HG03025 (cell line): ENCODE results near the gene EPB41L4A.

Experiments
- ATAC-seq: cut with Tn5 transposase; IDR thresholded peaks from one replicate; pipeline ENCODE4 v1.9.1; 2021; ENCODE audit warnings: mild to moderate bottlenecking, moderate library complexity; ENCODE audit not compliant: unreplicated experiment, low FRiP score

EPB41L4A gene

DNA sequence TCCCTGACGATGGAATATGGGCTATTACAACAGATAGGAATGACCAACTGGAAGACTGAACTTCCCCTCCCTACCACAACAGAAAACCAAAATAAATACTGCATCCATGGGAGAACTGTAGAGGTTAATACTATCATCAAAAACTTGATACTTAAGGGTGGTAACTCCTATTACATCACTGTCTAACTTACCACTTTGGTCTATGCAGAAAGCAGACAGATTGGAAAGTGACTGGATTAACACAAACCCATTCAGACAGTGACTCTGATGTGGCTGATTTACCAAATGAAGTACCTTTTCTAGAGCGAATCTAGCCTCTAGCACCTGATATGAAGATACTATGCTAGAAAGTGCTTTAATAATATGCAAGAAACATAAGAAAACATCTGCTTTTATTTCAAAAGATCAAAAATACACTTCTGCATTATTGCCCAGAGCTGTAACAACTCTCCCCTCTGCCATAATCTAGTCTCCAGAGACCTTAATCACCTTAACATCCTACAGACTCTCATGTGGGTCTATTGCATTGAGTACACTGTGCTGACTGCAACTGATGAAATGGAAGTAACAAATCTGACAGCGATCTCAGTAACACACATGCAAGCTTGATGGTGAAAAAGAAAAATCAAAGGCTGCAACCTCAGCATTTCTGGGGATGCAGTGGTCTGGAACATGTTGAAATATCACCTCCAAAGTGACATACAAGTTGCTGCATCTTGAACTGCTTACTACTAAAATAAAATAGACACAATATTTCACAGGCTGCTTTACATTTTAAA lies 62.7 kb downstream of the EPB41L4A start:
- no peak for ATAC-seq

DNA sequence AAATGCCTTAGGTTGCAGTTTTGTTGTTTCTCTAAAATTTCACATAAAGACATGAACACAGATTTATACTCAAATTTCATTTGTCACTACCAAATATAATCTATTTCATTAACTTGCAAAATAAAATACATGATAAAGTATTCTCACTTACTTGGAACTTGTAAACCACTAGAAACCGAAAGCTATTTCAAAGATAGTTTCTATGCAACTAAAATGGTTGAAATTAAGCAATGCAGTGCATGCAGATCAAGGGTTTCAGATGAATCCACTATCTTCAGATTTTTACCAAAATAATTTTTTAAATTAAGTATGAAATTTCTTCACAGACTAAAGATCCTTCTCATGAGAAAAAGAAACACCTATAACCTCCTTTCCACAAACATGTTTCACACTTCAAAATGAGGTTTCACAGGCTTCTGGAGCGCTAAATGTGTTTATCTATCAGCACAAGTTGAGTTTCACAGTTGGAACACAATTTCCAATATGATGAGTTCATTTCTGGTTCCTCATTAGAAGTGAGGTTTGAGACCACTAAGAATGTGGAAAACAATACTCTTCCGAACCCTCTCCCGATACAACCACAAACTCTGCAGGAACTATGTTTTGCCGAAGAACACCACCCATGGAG lies 63.9 kb downstream of the EPB41L4A start:
- no peak for ATAC-seq

DNA sequence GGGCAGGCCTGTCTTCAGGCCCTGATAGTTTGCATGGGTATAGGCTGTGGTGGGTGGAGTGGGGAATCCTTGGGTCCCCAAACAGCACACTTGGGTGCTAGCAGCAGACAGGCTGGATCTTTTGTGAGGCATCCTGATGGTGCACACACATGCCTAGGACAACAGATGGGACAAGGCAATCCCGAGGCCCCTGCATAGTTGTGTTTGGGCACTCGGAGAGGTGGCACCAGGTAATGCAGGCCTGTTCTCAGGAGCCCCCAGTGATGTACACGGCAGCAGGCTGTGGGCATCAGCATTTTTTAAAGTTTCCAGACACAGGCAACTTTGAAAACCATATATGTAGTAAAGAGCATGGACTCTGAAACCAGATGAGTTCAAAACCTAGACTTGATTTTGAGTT lies 65.4 kb downstream of the EPB41L4A start:
- ATAC-seq, result no peak

DNA sequence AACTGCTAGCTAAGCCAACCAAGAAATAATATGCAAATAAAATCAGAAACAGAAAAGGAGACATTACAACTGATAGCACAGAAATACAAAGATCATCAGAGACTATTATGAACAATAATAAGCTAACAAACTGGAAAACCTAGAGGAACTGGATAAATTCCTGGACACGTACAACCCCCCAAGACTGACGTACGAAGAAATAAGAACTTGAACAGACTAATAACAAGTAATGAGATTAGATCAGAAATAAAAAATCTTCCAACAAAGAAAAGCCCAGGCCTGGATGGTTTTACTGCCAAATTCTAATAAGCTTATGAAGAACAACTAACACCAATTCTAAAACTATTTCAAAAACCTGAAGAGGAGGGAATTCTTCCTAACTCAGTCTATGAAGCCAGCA lies 67.9 kb downstream of the EPB41L4A start:
- no peak for ATAC-seq

DNA sequence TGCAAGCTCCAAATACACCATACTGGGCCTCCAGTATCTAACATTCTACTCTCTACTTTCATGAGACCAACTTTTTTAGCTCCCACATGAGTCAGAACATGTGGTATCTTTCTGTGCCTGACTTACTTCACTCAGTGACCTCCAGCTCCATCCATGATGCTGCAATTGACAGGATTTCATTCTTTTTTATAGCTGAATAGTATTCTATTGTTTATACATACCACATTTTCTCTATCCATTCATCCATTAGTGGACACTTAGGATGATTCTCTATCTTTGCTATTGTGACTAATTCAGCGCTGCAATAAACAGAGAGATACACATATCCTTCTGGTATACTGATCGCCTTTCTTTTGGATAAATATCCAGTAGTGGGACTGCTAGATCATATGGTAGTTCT lies 68.5 kb downstream of the EPB41L4A start:
- ATAC-seq, result no peak

DNA sequence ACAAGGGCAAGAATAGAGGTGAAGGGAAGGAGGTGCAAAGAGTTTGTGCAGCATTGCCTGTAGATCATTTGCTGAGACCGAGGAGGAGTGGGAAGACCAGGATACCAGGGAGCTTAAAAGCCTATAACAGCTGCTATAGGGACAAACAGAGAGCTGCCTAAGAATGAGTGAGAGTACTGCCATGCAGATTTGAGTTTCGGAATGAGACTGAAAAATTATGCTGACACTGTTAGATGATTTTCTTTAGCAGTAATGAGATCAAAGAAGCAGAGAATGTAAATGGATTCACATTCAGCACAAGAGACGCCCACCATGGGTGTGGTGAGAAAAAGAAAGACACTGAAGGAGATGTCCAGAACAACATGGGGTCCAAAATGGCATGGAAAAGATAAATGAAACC lies 69.7 kb downstream of the EPB41L4A start:
- no peak for ATAC-seq

DNA sequence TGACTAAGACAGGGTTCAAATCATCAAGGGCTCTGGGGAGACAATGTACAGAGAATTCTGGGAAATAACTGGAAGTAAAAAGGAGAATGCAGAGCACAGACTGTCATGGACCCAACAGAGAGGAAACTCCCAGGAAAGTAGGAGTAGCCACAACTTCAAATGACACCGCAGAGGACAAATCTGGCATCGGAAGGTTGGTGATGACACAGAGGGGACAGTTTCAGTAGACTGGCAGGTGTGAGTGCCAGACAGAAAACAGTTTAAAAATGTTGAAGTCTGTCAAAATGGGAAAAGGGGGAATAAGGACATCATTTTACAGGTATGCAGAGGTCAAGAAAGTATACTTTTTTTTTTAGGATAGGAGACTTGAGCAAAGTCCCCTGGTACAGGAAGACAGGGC lies 70.2 kb downstream of the EPB41L4A start:
- ATAC-seq, result no peak

DNA sequence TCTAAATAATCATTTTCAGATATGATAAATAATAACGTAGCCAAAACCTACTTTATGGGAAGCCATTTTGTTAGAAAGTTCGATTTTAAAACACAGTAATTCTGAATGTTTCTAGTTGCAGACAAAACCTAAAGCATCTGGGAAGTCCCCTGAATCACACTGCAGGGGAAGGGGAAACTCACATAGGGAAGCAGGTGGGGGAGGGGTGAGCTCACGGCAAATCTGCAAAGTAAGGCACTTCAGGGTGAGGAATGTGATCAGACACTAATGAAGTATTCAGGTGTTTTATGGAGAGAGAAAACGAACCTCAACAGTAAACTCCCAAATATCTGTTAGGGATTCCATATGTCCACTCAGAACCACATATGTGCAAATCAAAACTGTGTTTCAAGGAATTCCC lies 70.7 kb downstream of the EPB41L4A start:
- no peak for ATAC-seq

DNA sequence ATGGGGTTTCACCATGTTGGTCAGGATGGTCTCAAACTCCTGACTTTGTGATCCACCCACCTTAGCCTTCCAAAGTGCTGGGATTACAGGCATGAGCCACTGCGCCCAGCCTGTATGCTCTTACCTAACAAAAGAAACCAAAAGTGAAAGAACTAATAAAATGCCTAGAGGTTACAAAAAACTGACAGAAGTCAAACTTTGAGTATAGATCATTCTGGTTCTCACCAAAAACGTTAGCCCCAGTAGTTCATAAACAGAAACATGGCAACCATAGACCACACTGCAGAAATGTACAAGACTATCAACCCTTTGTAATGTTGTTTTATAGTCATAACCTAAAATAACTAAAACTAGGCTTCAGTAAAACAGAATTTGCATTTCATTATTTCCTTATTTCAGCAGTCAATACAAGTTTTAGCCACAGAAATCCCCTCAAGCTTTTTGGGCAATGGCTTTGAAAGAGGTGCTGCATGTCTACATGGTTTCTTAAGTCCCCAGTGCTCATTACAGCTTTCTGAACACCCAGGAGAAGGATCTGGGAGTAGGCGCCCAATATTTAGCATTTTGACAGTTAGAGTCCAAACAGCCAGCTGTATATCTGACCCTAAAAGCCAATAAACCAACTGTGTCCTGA lies 72.5 kb downstream of the EPB41L4A start:
- peak; percentile 57 for ATAC-seq

DNA sequence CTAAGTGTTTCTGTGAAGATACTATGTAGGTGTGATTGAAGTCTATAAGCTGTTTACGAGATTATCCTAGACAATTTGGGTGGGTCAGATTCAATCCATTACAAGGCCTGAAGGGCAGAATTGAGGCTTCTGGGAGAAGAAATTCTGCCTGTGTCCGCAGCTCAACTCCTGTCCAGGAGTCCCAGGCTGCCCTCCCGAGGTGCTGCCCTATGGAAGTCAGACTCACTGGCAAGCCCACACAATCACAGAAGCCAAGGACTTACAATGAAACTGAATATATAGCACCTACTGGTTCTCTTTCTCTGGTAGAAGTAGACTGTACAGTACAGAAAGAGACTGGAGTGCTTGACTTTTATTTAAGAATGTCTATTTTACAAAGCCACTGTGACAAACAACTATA lies 74.5 kb downstream of the EPB41L4A start:
- no peak for ATAC-seq

DNA sequence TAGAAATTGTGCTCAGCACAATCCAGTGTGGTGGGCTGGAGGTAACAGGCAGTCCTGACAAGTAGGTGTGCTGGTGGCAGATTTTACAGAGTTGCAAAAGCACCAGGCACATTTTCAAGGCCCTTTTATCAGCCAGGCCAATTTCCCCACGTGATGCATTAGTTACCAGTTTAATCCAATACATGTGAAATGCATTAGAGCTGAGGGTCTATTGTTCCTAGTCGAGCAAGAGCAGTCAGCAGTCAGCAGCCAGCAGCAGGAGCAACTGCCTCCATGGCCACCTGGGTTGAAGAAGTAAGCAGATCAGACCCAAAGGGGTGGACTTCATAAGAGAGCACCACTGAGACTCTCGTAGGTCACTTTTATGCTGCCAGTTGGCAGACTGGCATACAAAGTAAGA lies 76.7 kb downstream of the EPB41L4A start:
- no peak for ATAC-seq

DNA sequence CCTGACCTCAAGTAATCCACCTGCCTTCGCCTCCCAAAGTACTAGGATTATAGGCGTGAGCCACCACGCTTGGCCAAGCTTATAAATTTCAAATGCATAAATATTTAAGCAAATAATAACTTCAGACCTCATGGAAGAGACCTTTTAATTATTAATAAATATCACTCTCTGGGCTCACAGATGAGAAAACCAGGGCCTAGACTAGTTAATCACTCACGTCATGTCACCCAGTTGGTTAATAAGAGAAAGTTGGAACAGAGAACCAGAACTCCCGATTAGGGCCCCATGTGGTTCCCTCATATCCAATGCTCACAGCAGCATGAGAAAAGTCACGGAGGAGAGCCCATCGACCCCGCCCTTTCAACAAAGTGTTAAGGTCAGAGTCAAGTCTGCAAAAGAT lies 79.3 kb downstream of the EPB41L4A start:
- ATAC-seq, result no peak

DNA sequence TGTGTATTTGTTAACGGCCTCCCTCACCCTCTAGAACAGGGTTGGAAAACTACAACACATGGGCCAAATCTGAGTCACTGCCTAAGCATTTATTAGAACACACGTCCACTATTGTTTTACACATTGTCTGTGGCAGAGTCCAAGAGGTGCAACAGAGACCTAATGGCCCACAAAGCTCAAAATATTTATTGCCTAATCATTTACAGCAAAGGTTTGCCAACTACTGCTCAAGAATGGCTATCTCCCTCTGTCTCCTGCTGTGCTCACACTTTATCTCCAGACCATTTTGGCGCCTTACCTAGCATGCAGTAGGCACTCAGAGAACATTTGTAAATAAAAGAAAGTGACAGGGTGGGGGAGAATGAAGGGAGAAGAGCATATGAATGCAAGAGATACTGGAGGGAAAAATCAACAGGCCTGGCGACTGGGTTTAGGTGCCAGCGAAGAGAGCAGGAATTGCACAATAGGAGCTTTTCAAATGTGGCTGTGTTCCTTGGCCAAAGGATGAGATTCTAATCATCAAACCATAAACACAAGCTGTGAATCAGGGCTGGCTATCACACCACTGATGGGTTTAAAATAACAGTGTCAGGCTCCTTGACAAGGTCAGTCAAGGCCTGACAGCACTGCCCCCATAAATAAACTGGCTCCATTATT lies 80.3 kb downstream of the EPB41L4A start:
- no peak for ATAC-seq

DNA sequence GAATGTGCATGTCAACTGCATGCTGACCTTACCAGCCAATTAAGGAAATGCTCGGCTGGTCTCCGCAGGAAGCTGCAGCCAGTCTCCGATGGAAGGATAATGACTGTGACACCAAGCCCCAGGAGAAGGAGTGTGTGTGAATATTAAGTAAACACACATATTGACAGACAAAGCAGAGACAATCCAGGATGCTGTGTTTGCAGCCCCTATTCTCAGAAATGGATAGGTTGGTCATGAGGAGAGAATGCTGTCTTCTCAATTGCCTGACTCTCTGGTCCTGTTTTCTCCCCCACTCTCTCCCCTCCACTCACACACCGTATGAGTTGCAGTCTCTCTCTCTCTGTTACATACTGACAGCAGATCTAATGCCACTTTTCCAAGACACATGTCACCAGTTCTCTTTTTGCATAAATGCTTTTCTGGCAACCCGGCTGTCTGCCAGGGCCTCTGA lies 85.7 kb downstream of the EPB41L4A start:
- no peak for ATAC-seq

DNA sequence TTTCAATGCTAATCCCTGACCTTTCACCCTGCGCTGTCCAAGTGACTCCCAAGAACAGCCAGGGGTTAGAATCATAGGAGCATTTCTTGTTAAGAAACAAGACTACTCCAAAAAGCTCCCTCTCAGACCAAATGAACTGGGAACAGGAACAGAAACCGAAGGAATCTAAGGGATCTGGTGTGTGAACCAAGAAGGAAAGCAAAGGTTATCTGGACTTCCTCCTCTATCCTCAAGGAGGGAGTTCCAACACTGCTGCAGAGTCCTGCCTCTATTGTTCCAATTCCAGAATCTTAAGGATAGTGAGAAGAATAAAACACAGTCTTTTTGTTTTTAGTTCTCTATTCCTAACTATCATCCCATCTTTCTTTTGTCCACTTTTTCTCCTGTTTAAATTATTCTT lies 87.2 kb downstream of the EPB41L4A start:
- no peak for ATAC-seq

DNA sequence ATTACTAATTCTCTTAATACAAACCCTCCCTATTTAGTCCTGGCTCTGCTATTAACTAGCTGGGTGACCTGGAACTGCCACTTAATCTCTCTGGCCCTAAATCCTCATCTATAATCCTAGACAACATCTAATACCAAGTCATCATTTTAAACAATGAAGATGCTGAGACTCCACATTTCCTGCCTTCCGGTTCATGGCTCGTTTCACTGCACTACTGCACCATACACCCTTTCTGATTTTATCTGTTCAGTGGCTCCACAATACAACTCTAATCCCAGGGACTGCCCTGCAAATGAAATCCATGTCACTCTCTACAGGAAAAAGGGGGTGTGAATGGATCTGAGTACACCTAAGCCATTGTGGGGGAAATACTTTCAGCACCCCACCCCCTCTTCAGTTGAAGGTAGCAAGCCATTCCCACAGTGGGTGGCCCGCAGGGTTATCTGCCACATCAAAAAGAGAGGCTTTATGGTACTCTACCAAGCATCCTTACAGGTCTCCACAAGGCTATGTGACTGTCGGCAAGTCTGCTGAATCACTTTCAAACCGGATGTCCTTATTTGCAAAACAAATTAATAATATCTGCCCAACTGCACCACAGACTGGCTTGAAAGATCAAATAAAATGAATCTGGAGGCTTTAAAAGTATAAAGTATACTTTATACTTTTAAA lies 89.5 kb downstream of the EPB41L4A start:
- no peak for ATAC-seq

DNA sequence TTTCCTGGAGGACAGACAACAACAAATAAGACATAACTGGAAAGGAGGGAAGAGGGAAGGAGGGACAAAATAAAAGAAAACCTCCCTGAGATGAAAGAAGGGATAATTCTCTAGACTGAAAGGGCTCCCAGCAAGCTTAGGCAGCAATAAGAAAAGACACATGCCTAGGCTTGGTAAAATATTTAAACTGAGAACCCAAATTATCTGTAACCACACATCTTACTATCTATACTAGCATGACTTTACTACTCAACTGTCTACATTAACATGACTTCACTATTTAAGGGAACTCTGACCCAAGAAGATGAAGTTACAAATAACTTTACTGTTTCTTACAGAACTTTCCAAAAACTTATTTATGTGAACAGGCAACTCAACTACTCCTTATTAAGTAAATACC lies 95.9 kb downstream of the EPB41L4A start:
- no peak for ATAC-seq

DNA sequence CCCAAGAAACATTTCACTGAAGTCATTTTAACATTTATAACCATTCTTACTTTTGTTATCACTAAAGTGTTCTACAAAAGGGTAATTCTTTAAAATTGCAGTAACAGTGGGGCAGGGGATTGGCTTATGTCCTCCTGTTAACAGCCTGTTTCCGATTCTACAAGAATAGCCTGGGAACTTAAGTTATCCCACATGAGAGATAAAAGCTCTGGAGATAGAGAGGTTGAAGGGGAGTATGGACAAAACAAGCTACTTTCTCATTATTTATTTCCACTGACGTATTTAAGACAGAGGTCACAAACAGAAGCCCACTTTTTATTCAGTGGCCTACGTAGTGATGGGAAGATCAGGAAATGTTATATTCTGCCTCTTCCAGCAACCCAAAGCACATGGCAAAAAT lies 98.7 kb downstream of the EPB41L4A start:
- no peak for ATAC-seq

DNA sequence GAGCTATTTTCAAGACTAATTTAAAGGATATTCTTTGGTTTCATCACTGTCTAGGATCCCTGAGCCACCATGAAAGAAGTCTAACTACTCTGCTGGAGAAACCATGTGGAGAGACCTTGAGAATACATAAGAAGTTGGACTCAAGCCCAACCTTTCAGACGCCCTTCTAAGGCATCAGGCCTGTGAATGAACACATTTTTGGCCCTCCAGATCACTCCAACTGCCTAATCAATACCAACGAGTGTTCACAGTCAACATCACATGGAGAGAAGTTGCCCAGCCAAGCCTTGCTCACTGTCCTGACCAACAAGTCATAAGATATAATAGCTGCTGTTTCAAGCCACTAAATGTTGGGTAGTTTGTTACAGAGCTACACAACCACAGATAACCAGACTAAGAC lies 100.7 kb downstream of the EPB41L4A start:
- no peak for ATAC-seq

DNA sequence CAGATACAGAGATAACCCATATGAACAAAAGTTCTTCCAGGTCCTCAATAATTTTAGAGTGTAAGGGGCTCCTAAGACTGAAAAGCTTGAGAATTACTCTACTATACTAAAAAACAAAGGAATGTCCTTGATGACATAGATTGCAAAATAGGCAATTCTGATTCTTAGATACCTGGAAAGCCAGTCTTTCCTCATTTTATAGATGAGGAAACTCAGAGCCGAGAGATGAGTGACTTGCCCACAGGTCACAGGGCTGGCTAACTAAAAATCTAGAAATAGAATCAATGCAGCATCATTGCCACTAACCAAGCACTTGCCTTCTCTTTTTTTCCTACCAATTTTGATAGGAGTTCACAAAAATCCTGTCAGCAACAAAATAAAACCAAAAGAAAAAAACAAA lies 101.2 kb downstream of the EPB41L4A start:
- ATAC-seq, result no peak

DNA sequence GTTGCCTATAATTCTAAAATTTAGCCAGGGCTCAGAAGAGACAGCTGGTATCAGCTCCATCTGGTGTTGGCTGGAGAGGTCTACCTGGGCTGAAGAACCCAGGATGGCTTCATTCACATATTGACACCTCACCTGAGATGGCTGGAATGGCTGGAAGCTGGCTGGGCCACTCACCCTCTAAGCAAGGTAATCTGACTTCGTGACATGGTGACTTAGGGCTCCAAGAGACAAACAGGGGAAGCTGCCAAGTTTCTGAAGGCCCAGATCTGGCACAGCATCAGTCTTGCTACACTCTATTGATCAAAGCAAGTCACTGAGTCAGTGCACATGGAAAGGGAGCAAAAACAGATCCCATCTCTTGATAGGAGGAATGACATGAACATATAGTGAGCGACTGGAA lies 102.3 kb downstream of the EPB41L4A start:
- ATAC-seq, result no peak
